ENCODE results near the gene CBLB. TPM values are rescaled to one million over a fixed set of nuclear protein-coding genes. Genes with fewer than 3 reads are reported as not detected.

Gene CBLB
- total RNA-seq, 2 experiments from 2014 or later: 24.5 to 38.5 TPM

GRCh38 chr3:105832644-105833043, 36.2 kb downstream of the CBLB start:
- H3K4me1 ChIP-seq (ENCODE audit: insufficient read depth, low read length, poor library complexity, severe bottlenecking): peaks cover 100% of the 10 kb centered on the region
- ChIA-PET CTCF (ENCODE audit: unreplicated experiment) (no interaction called here), POLR2A (interaction anchor here (0.6 to 2.2 kb wide), 5 partner anchors 10 to 37 kb away, joined by 3 to 18 read pairs (median 5); no protein-coding TSS in a partner anchor)
- H3K9me3 ChIP-seq (ENCODE audit: low read length): no peaks in the 10 kb centered on the region
- peaks cover 3% of the 10 kb centered on the region; the same call in 1 of the 2 replicates for H3K36me3 ChIP-seq (ENCODE audit: insufficient read depth, low read length)
- peak overlapping the region; percentile 44 for H3K4me3 ChIP-seq (ENCODE audit: low read depth, low read length, poor library complexity, severe bottlenecking)
- intact Hi-C loops (cut with micrococcal nuclease; ENCODE audit: unreplicated experiment): loop anchor here (10.0 kb wide), 1 partner anchor 422 kb away; no protein-coding TSS in a partner anchor
- H2AFZ ChIP-seq (ENCODE audit: low read length): peak overlapping the region; percentile 74; the same call in 1 of the 2 replicates
- H4K20me1 ChIP-seq (ENCODE audit: insufficient read depth, low read length): no peaks in the 10 kb centered on the region
- TF ChIP-seq EZH2phosphoT487 (IDR thresholded peaks at IDR 0.05; ENCODE audit: borderline replicate concordance, low read depth, low read length): no peak
- TF ChIP-seq, protein P1, sequence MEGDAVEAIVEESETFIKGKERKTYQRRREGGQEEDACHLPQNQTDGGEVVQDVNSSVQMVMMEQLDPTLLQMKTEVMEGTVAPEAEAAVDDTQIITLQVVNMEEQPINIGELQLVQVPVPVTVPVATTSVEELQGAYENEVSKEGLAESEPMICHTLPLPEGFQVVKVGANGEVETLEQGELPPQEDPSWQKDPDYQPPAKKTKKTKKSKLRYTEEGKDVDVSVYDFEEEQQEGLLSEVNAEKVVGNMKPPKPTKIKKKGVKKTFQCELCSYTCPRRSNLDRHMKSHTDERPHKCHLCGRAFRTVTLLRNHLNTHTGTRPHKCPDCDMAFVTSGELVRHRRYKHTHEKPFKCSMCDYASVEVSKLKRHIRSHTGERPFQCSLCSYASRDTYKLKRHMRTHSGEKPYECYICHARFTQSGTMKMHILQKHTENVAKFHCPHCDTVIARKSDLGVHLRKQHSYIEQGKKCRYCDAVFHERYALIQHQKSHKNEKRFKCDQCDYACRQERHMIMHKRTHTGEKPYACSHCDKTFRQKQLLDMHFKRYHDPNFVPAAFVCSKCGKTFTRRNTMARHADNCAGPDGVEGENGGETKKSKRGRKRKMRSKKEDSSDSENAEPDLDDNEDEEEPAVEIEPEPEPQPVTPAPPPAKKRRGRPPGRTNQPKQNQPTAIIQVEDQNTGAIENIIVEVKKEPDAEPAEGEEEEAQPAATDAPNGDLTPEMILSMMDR (conservative IDR thresholded peaks at IDR 0.05; ENCODE audit: low read length): no peak
- no TSS peak for BruUV-seq (replicated peaks)
- peak overlapping the region; percentile 56 for H3K4me2 ChIP-seq (ENCODE audit: low read length)
- DNase-seq (ENCODE audit: low spot score): no peak
- peaks cover 66% of the 10 kb centered on the region for H3K79me2 ChIP-seq (ENCODE audit: insufficient read depth, low read depth, low read length)
- H3K9me2 ChIP-seq (ENCODE audit: insufficient read depth, low read length): no peaks in the 10 kb centered on the region
- peak overlapping the region; percentile 61 for H3K27ac ChIP-seq (ENCODE audit: low read depth, low read length, poor library complexity, severe bottlenecking)

DNA sequence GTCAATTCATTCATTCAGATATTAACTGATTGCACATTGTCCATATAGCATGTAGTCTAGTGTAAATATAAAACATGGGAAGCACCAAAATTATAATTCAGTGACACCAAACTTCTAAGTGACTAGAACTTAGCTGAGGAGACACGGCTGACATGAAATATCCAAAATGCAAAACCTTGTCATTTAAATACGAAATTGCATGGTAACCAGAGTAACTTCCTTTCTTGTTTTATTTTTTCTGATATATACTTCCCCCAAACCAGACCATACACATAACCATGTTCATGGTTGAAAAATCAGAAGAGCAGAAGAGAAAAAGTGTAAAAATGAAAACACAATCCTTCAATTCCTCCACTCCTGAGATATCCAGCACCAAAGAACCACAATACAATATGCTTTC, 38.0 kb downstream of the CBLB start:
- BruUV-seq (replicated peaks): no TSS peak
- Histone ChIP-seq H3K27ac (ENCODE audit: low read depth, low read length, poor library complexity, severe bottlenecking) (peak overlapping the region; percentile 61), H4K20me1 (ENCODE audit: insufficient read depth, low read length) (no peaks in the 10 kb centered on the region), H3K9me2 (ENCODE audit: insufficient read depth, low read length) (no peaks in the 10 kb centered on the region), H2AFZ (ENCODE audit: low read length) (peak overlapping the region; percentile 74), H3K79me2 (ENCODE audit: insufficient read depth, low read depth, low read length) (peaks cover 66% of the 10 kb centered on the region), H3K4me1 (ENCODE audit: insufficient read depth, low read length, poor library complexity, severe bottlenecking) (peaks cover 90% of the 10 kb centered on the region), H3K4me2 (ENCODE audit: low read length) (peak overlapping the region; percentile 56), H3K9me3 (ENCODE audit: low read length) (no peaks in the 10 kb centered on the region), H3K4me3 (ENCODE audit: low read depth, low read length, poor library complexity, severe bottlenecking) (peak overlapping the region; percentile 56), H3K36me3 (ENCODE audit: insufficient read depth, low read length) (peaks cover 3% of the 10 kb centered on the region; the same call in 1 of the 2 replicates)
- ChIA-PET CTCF (ENCODE audit: unreplicated experiment) (no interaction called here), POLR2A (interaction anchor here (0.6 to 2.2 kb wide), 11 partner anchors 8 to 142 kb away, joined by 3 to 18 read pairs (median 3); no protein-coding TSS in a partner anchor)
- DNase-seq (ENCODE audit: low spot score): peak; percentile 54
- intact Hi-C loops (cut with micrococcal nuclease; ENCODE audit: unreplicated experiment): loop anchor here (2.0 to 10.0 kb wide), 2 partner anchors 32 to 424 kb away; no protein-coding TSS in a partner anchor
- TF ChIP-seq, protein P1 (conservative IDR thresholded peaks at IDR 0.05; ENCODE audit: low read length): no peak
- TF ChIP-seq EZH2phosphoT487 (IDR thresholded peaks at IDR 0.05; ENCODE audit: borderline replicate concordance, low read depth, low read length): no peak

All from OCI-LY7 (cell line).